DND-41 (cell line): Measurements from ENCODE around the gene RNF113A.
"Not testable (repeated sequence)": the region's sequence is repeated elsewhere in the genome, so short reads cannot be mapped to it uniquely, and the experiment has no call there.

Source experiments
- ATAC-seq: fragments of 200-7000 bp; cut with Tn5 transposase; 3 replicates; pipeline ENCODE4 v1.9.1; 2021; ENCODE audit warnings: low read depth; ENCODE audit not compliant: insufficient read depth
- DNase-seq: peaks from one replicate; pipeline ENCODE4 v3.0.0-alpha.2; 2020
- H2AFZ ChIP-seq: 2 replicates; pipeline ENCODE4 v1.6.0; 2012; ENCODE audit warnings: low read depth, low read length
- H3K27ac ChIP-seq: 2 replicates; pipeline ENCODE4 v1.5.1; 2012; ENCODE audit warnings: low read length, inconsistent platforms
- H3K27me3 ChIP-seq: fragments of 200-600 bp; sonication (generic); 2 replicates; pipeline ENCODE4 v1.6.0; 2012; ENCODE audit warnings: low read length, mild to moderate bottlenecking, inconsistent platforms; ENCODE audit not compliant: insufficient read depth, poor library complexity
- H3K36me3 ChIP-seq: 2 replicates; pipeline ENCODE4 v1.5.1; 2012; ENCODE audit warnings: low read length, inconsistent platforms; ENCODE audit not compliant: insufficient read depth
- H3K4me1 ChIP-seq: 2 replicates; pipeline ENCODE4 v1.5.1; 2012; ENCODE audit warnings: mild to moderate bottlenecking, low read length; ENCODE audit not compliant: insufficient read depth
- H3K4me2 ChIP-seq: 2 replicates; pipeline ENCODE4 v1.6.0; 2012; ENCODE audit warnings: mild to moderate bottlenecking, moderate library complexity, low read length, inconsistent platforms; ENCODE audit not compliant: insufficient read depth
- H3K4me3 ChIP-seq, 2 experiments: fragments of 200-600 bp in 1 of 2; shearing (Covaris generic) in 1 of 2; 2 replicates each; pipeline ENCODE4 v1.5.1; 2012 to 2016; ENCODE audit warnings: inconsistent platforms in 2 of 2, low read length in 2 of 2, mild to moderate bottlenecking in 2 of 2, low read depth in 1 of 2, moderate library complexity in 1 of 2
- H3K79me2 ChIP-seq: 2 replicates; pipeline ENCODE4 v1.6.0; 2012; ENCODE audit warnings: low read length, inconsistent platforms; ENCODE audit not compliant: insufficient read depth
- H3K9ac ChIP-seq: 2 replicates; pipeline ENCODE4 v1.6.0; 2012; ENCODE audit warnings: low read depth, mild to moderate bottlenecking, inconsistent platforms, low read length, moderate library complexity
- H3K9me3 ChIP-seq: 2 replicates; pipeline ENCODE4 v1.5.1; 2012; ENCODE audit warnings: low read length, moderate library complexity, mild to moderate bottlenecking, inconsistent platforms; ENCODE audit not compliant: insufficient read depth, severe bottlenecking
- H4K20me1 ChIP-seq: 2 replicates; pipeline ENCODE4 v1.6.0; 2012; ENCODE audit warnings: low read length; ENCODE audit not compliant: insufficient read depth
- EZH2 ChIP-seq: IDR thresholded peaks from 3 replicates; pipeline ENCODE4 v1.6.1; 2012; ENCODE audit warnings: borderline replicate concordance, low read depth, mild to moderate bottlenecking, moderate library complexity, low read length, inconsistent platforms; ENCODE audit not compliant: severe bottlenecking
- TF ChIP-seq, protein P1 (sequence below): IDR thresholded peaks from 2 replicates; pipeline ENCODE4 v1.5.1; 2012; ENCODE audit warnings: borderline replicate concordance, low read length, moderate library complexity, mild to moderate bottlenecking; ENCODE audit not compliant: poor library complexity, severe bottlenecking; ENCODE audit errors: extremely low read depth

RNF113A gene

DNA sequence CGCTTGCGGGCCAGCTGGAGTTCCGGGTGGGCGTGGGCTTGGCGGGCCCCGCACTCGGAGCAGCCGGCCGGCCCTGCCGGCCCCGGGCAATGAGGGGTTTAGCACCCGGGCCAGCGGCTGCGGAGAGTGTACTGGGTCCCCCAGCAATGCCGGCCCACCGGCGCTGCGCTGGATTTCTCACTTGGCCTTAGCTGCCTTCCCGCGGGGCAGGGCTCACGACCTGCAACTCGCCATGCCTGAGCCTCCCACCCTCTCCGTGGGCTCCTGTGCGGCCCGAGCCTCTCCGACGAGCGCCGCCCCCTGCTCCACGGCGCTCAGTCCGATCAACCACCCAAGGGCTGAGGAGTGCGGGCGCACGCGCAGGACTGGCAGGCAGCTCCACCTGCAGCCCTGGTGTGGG lies 19.1 kb upstream of the RNF113A start:
- DNase-seq, H3K79me2 ChIP-seq, H3K27me3 ChIP-seq, H3K9me3 ChIP-seq, H2AFZ ChIP-seq, H3K9ac ChIP-seq, H4K20me1 ChIP-seq, H3K27ac ChIP-seq, H3K4me2 ChIP-seq, H3K36me3 ChIP-seq, H3K4me1 ChIP-seq, ATAC-seq, H3K4me3 ChIP-seq: not testable (repeated sequence)

GRCh38 chrX:119887721-119888425 lies 16.3 kb upstream of the RNF113A start:
- Histone ChIP-seq H3K4me3 (no peak overlapping the region), H4K20me1 (no peaks in the 10 kb centered on the region), H3K27ac (no peak overlapping the region), H3K36me3 (no peaks in the 10 kb centered on the region), H3K79me2 (no peaks in the 10 kb centered on the region), H3K27me3 (no peaks in the 10 kb centered on the region), H3K4me2 (no peak overlapping the region), H3K4me1 (0 out of 2 replicates have a peak, but pooled peaks cover 8% of the 10 kb centered on the region), H3K9ac (no peak overlapping the region), H3K9me3 (no peaks in the 10 kb centered on the region), H2AFZ (no peak overlapping the region)
- ATAC-seq: no peak
- TF ChIP-seq EZH2: no peak
- TF ChIP-seq, protein P1, sequence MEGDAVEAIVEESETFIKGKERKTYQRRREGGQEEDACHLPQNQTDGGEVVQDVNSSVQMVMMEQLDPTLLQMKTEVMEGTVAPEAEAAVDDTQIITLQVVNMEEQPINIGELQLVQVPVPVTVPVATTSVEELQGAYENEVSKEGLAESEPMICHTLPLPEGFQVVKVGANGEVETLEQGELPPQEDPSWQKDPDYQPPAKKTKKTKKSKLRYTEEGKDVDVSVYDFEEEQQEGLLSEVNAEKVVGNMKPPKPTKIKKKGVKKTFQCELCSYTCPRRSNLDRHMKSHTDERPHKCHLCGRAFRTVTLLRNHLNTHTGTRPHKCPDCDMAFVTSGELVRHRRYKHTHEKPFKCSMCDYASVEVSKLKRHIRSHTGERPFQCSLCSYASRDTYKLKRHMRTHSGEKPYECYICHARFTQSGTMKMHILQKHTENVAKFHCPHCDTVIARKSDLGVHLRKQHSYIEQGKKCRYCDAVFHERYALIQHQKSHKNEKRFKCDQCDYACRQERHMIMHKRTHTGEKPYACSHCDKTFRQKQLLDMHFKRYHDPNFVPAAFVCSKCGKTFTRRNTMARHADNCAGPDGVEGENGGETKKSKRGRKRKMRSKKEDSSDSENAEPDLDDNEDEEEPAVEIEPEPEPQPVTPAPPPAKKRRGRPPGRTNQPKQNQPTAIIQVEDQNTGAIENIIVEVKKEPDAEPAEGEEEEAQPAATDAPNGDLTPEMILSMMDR: no peak
- DNase-seq: no peak

- peak overlapping the region; percentile 33; the same call in 1 of the 2 replicates for H3K4me2 ChIP-seq
- H3K9me3 ChIP-seq: no peaks in the 10 kb centered on the region
- H2AFZ ChIP-seq: peak overlapping the region; percentile 51
- peak; percentile 40; the same call in 1 of the 3 replicates for ATAC-seq
- H3K4me1 ChIP-seq: 0 out of 2 replicates have a peak, but pooled peaks cover 8% of the 10 kb centered on the region
- H3K79me2 ChIP-seq: no peaks in the 10 kb centered on the region
- H3K27me3 ChIP-seq: no peaks in the 10 kb centered on the region
- H3K4me3 ChIP-seq: no peak overlapping the region
- DNase-seq: peak; percentile 9
- H3K27ac ChIP-seq: no peak overlapping the region
- no peaks in the 10 kb centered on the region for H4K20me1 ChIP-seq
- no peaks in the 10 kb centered on the region for H3K36me3 ChIP-seq
- H3K9ac ChIP-seq: no peak overlapping the region
- no peak for TF ChIP-seq EZH2
- TF ChIP-seq, protein P1: no peak
These were observed 14.3 kb upstream of the RNF113A start for GRCh38 chrX:119885554-119886428.
